ENCODE data around the gene HIRA.
"Not testable (repeated sequence)": the region's sequence is repeated elsewhere in the genome, so short reads cannot be mapped to it uniquely, and the experiment has no call there.

Gene HIRA

DNA sequence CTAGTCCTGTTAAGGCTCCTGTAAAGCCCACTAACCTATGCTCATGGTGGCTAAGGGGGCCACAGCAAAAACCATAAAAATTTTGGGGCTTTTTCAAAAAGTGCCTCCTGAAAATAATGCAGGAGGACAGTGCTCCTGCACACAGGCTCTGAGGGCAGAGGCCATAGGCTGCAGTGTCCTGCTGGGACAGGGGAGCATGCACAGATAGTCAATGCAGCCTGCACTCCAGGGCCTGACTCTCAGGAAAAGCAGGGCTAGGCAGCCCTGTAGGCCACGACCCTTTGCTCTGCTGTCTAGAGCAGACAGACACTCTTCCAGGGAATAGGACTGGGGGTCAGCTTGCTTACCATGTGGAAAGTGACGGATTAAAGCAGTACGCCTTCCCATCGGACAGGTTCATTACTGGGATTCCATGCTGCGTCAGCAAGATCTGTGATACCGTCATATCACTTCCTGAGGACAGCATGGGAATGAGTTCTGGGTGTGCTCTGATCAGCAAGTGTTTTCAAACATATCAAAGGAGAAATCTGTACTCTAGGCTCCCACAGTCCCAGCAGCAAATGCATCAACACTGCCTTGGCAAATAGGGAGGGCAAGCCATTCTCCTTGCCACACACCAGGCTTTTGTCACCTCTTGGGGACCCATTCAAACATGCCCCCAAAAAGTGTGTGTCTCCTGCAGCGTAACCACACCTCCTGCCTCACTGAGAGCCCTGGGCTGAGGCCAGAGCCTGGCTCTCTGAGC is 75.9 kb downstream of the HIRA start:
- DNase-seq (ENCODE audit: low read depth), result no peak

DNA sequence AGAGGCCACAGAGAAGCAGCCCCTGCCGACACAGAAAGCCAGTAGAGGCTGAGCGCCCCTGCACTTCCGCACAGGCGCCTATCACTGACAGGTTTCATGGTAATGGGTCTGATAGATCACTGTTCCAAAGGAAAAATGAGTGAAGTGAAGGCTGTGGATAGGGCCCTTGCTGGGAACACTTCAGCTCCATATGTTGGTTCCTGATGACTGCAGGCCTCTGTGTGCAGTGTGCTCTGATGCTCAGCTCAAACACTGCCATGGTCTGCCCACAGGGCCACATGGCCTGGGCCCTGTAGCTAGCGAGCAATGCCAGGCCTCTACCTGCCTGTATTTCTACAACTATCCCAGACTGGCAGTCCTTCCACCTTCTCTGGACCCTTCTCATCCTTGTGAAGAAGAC is 77.3 kb downstream of the HIRA start:
- no peak for DNase-seq (ENCODE audit: low read depth)

DNA sequence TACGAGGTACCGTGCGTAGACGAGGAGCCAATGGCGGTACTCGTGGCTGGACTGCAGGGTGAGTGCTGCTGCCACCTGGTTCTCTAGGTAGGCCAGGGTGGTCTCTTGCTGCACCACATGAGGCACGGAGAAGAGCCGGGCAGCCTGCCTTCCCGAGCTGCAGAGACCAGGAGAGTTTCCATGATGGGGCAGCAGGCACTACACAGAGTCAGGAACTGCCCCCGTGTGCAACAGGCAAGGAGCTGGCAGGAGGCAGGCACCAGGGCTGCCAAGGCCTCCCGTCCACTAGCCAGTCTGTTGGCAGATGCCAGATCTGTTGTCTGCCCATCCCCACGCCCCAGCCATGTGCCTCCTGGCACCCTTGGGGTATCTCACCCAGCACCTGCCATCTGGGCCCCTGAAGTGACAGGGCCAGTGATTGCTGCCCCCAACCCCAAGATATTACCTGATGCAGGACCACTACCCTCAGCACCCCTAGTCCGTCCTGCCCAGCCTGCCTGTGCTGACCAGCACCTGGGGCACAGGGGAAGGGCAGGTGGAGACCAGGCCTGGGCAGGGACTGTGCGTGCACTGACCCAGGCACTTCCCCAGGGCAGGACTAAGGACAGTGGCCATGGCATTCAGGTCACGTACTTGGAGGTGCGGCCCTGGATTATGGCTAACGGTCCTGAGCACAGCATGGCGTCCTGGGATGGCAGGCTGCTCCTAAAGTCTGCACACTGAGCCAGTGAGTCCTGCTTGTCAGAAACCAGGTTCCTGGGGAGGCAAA is 78.0 kb downstream of the HIRA start:
- DNase-seq (ENCODE audit: low read depth), result no peak

DNA sequence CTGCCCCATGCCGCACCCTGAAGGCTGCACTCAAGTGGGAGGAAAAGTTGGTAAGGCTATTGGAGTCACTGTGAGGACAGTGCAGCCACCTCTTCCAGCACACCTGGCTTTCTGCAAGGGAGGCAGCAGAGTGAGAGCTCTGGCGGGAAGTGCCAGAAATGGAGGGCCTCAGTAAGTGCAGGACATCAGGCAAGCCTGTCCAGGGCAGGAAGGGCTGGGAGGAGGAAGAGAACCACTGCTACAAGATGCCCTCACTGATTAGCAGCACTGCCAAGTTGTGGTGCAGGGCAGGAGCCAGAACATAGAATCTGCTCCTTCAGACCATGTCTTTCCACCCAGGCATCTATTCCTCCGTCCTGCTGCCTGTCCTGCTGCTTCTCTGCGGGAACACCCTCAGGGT is 78.8 kb downstream of the HIRA start:
- no peak for DNase-seq (ENCODE audit: low read depth)

DNA sequence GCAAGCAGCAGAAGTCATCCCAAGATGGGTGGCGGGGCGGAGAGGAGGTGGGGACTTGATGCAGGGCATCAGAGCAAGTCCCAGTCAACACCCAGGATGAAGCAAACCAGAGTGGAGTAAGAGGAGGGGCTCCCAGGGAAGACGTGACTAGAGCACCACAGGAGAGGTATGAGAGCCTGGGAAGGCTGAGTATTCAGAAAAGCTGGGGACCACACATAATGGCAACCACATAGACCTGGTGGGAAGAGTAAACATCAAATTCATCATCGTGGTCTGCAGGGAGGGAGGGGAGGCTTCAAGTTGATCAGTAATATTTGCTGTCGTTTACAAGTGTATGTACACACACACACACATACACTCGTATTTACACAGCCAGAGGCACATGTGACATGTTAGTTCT is 79.3 kb downstream of the HIRA start:
- DNase-seq (ENCODE audit: low read depth), result no peak

DNA sequence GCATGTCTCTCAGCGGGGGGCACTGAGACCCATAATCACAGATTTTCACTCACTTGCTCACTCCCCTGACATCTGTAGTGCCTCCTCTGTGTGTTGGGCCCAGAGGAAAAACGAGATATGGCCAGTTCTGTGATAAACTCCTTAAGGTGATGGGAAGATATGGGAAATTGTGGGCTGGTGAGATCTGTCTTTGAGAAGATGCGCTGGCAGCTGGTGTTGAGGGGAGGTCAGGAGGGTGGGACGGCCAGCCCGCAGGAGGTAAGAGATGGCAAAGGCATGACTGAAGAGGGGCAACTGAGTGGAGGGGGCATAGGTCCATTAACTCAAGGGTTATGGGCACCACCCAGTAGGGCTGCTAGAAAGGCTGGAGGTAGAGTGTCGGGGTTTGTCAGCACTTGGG is 79.9 kb downstream of the HIRA start:
- no peak for DNase-seq (ENCODE audit: low read depth)

DNA sequence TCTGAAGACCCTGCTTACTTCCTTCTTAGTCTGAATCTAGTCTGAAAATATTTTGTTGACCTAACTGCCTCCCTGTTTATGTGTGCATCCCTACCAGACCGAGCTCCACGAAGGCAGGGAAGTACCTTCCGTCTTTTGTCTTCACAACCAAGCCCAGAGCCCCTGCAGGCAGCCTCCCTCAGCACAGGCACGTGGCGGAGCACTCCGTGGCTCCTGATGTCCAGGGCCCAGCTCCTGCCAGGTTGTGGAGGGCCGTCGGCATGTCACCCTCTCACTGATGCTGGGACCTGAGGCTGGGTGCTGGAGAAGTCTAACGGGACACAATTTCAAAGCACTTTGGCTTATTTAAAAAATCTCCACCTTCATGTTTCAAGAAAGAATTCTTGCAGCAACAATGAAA is 80.6 kb downstream of the HIRA start:
- DNase-seq (ENCODE audit: low read depth), result no peak

DNA sequence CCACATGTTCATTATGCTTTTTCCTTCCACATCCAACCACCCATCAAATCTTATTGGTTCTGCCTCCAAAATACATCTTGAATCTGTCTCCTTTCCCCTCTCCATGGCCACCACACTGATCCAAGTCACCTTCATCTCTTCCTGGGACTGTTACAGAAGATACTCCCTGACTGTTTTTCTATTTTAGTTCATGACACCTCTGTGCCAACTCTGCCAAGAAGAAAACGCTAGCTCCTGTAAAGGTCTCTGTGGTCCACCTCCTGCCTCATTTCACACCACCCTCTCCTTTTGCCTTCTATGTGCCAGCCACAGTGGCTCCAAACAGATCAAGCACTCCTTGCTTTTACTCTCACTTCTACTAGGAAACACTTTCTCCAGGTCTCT is 81.1 kb downstream of the HIRA start:
- no peak for DNase-seq (ENCODE audit: low read depth)

DNA sequence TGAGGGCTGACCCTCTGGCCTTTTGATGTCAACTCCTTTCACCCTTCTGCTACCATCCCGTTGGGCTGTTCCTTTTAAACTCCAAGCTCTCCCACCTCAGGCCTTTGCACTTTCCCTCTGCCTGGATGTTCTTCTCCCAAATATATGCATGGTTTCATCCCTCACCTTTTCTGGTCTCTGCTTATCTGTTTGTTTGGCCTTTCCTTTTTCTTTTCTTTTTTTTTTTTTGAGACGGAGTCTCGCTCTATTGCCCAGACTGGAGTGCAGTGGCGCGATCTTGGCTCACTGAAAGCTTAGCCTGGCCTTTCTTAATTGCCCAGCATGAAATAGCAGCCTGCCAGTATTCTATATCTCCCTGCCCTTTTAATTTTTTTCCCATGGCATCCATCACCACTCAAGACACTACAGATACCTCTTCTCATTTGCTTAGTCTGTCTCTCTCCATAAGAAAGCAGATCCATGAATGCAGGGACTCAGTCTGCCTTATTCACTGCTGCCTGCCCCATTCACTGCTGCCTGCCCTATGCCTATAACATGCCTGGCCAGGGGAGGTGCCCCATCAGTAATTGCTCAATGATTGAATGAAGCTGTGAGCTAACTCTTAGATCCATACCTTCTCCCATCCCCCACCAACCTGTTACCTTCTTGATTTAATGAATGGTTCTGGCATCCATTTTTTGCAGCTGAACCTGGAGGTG is 81.6 kb downstream of the HIRA start:
- no peak for DNase-seq (ENCODE audit: low read depth)

DNA sequence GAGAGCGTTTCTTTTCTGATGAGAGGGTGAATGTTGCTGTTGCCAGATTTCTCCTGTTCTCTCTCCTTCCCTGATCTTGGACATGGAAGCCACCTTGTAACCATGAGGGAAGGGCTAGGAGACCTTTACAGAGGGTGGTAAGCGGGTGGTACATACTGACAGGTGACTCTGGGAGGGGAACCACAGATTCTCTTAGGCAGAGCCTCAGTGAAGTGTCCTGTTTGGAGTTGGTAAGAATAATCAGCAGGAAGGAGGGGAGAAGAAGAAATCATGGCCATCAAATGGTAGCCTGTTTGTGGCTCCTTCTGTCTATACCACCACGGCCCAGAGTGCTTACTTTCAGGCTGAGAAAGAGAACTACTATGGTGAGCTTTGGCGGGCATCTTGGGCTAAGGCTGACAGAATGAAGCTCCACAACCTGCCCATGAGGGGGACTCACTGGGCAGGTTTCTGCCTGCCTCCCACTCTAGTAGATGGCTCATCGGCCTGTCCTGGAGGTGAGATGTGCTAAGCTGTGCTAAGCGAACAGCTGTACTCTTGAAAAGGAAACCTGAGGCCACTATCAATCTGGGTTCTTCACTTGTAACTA is 84.8 kb downstream of the HIRA start:
- no peak for DNase-seq (ENCODE audit: low read depth)

DNA sequence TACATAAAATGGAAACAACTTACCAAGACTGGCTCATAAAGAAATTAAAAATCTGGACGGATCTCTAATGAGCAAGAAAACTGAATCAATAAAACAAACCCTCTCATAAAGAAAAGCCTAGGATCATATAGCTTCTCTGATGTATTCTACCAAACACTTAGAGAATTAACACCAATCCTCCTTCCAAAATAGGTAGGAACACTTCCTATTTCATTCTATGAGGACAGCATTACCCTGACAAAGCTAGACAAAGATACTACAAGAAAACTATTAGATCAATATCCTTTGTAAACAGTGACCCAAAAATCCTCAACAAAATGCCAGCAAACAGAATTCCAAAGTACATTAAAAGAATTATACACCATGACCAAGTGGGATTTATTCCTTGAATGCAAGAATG is 87.1 kb downstream of the HIRA start:
- no peak for DNase-seq (ENCODE audit: low read depth)

DNA sequence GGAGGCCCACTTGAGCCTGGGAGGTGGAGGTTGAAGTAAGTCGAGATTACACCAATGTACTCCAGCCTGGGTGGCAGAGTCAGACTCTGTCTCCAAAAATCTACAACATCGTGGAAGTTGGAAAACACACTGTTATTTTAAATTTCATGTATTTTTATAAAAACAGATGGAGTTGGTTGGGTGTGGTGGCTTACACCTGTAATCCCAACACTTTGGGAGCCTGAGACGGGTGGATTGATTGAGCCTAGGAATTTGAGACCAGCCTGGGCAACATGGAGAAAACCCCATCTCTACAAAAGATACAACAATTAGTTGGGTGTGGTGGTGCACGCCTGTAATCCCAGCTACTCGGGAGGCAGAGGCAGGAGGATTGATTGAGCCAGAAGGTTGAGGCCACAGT is 88.1 kb downstream of the HIRA start:
- no peak for DNase-seq (ENCODE audit: low read depth)

DNA sequence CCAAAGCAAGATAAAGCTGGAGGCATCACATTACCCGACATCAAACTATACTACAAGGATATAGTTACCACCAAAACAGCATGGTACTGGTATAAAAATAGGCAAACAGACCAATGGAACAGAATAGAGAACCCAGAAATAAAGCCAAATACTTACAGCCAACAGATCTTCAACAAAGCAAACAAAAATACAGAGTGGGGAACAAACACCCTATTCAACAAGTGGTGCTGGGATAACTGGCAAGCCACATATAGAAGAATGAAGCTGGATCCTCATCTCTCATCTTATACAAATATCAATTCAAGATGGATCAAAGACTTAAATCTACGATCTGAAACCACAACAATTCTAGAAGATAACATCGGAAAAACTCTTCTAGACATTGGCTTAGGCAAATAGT is 90.0 kb downstream of the HIRA start:
- DNase-seq (ENCODE audit: low read depth), result no peak

DNA sequence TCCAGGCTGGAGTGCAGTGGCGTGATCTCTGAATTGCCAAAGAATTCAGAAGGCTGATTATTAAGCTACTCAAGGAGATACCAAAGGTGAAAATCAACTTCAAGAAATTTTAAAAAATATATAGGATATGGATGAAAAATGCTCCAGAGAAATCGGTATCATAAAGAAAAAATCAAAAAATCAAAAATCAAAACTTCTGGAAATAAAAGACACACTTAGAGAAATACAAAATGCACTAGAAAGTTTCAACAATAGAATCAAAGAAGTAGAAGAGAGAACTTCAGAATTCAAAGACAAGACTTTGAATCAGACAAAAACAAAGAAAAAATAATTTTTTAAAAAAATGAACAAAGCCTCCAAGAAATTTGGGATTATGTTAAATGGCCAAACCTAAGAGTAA is 94.4 kb downstream of the HIRA start:
- no peak for DNase-seq (ENCODE audit: low read depth)

DNA sequence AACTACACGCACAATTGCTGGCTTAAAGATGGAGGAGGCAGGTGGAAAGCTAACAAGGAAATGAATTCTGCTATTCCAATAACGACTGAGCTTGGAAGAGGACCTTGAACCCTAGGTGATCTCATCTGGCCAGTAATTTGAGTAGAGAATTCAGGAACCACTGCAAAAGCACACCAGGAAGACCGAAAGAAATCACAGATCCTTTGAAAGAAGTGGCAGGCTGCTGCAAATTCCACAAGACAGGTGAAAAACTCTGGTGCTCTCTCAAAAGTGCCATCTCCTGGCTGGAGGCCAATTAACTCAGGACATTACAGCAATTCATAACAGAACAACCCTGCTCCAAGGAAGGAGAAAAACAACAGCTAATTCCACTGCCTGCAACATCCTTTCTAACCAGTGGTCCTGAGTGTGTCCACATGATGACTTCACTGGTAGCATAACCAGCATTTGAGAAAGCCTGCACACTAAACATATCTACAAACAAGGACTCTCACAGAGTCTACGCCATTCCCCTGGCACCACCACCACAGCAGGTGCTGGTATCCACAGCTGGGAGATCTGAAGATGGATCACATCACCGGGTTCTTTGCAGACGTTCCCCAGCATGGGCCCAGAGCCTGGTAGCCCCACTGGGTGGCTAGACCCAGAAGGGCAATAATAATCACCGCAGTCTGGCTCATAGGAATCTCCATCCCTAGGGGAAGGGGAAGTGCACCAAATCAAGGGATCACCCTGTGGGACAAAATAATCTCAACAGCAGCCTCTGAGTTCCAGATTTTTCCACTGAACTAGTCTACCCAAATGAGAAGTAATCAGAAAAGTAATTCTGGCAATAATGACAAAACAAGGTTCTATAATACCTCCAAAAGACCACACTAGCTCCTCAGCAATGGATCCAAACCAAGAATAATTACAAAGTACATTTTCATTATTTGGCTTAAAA is 95.1 kb downstream of the HIRA start:
- DNase-seq (ENCODE audit: low read depth), result no peak

DNA sequence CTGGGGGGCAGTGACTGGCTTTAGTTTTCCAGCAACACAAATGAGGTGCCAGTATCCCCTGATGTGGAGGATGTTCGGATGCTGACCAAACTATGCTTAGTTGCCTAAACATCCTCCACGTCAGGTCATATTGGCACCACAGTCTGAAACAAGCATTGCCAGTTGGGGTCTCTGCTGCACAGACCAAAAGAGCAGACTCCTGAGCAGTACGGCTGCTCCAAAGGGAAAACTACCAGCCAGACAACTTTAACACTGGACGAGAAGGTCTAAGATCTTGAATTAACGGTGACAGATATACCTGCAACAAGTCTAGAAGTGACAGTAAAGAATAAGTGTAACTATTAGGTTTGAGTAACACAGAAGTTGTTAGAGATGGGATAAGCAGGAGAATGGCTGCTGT is 99.6 kb downstream of the HIRA start:
- DNase-seq (ENCODE audit: low read depth), result no peak

DNA sequence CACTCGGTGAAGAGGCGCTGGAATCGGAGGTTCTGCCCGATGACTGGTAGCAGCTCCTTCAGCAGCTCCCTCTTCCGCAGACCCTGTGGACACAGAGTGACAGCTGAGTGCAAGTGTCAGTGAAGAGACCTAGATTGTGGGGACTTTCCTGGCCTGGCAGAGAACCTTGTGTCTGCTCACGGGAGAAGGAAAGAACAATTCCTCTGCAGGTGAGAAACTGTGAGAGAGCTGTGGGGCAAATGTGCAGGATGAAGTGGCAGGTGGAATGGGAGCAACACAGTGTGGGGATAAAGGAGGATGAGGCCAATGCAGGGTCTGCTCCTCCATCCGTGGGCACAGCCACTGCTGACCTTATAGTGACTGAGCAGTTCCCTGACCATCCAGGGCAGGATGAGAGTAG is 100.1 kb downstream of the HIRA start:
- no peak for DNase-seq (ENCODE audit: low read depth)

DNA sequence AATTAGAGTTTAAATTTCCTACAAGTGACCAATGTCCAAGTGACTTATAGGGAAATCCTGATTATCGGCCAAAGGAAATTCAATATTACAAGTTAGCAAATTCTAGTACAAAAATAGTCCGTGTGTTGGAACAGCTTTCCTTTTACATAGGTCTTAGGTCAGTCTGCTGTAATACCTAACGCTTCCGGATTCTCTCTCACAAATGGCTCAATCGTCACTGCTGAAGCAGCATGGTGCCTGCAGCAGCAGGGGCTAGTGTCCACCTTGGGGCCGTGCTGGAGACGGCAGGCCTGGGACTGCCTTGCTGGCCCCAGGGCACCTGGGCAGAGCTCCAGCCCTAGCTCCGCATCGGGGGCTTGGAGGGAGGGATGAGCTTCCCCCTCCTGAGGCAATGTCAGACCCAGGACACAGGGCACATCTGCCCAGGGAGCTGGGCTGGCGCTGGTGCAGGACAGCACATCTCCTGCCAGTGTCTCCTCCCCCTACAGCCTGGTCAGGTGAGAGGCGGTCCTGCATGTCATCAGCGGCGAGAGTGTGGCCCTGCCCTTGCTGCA is 100.6 kb downstream of the HIRA start:
- no peak for DNase-seq (ENCODE audit: low read depth)

DNA sequence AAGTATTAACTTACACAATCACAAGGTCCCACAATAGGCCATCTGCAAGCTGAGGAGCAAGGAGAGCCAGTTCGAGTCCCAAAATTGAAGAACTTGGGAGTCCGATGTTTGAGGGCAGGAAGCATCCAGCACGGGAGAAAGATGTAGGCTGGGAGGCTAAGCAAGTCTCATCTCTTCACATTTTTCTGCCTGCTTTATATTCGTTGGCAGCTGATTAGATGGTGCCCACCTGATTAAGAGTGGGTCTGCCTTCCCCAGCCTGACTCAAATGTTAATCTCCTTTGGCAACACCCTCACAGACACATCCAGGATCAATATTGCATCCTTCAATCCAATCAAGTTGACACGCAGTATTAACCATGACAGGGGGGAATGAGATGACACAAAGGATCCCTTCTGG is 101.3 kb downstream of the HIRA start:
- not testable (repeated sequence) for DNase-seq (ENCODE audit: low read depth)

DNA sequence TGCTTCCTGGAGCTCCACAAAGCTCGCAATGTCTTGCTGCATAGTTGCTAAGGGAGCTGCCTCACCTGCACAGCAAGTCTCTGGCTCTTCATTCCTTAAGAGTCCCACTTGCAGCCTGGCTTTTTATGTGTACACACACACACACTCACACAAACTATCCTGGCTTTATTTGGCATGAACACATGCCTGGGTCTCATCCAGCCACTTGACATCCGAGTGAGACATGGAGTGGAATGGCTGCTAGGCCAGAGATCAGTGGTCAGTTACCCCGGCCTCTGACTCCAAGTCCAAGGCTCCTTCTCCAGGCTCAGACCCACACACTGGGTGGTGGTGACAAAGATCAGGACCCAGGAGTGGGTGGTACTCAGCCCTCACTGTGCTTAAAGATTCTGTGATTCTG is 102.1 kb downstream of the HIRA start:
- DNase-seq (ENCODE audit: low read depth), result no peak

DNA sequence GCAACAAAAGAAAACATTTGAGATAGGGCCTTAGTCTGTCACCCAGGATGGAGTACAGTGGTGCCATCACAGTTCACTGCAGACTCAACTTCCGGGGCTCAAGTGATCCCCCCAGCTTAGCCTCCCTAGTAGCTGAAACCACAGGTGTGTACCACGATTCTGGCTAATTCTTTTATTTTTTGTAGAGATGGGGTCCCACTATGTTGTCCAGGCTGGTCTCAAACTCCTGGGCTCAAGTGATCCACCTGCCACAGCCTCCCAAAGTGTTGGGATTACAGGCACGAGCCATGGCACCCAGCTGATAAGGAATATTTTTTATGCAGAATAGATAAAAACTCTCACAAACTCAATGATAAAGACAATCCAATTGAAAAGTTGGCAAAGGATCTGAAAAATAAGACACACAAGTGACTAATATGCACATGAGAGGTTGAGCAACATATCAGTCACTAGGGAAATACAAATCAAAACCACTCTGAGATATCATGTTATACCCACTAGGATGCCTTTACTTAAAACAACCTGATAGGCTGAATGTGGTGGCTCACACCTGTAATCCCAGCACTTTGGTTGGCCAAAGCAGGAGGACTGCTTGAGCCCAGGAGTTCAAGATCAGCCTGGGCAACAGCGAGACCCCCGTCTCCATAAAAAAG is 106.1 kb downstream of the HIRA start:
- DNase-seq (ENCODE audit: low read depth), result peak; percentile 78
